ENCODE results near the gene SSNA1.
A peak's percentile ranks its signal among the peaks of the same experiment; 100 is the strongest.

SSNA1 gene

GRCh38 chr9:137200311-137201204, 12.1 kb downstream of the SSNA1 start, which contains the start of gene TPRN:
TPRN (minus strand) TSS chr9:137200741; CDS start chr9:137200711, 30 bp downstream.
- H3K9ac ChIP-seq (ENCODE audit: low read length): peak within 1 kb of the TSS; percentile 76
- peak within 1 kb of the TSS; percentile 86 for H3K4me3 ChIP-seq (ENCODE audit: low read length)
- H3K4me1 ChIP-seq (ENCODE audit: low read length): peaks cover 26% of the 10 kb centered on the region
- TF ChIP-seq CTCF (IDR thresholded peaks at IDR 0.05; ENCODE audit: low read depth, low read length) (no peak), EZH2phosphoT487 (IDR thresholded peaks at IDR 0.05; ENCODE audit: low read depth) (no peak)
- peaks cover 41% of the 10 kb centered on the region for H3K79me2 ChIP-seq (ENCODE audit: low read length)
- peak within 1 kb of the TSS; percentile 60 for H3K27ac ChIP-seq (ENCODE audit: low read length)
- peak within 1 kb of the TSS; percentile 91 for H3K4me2 ChIP-seq (ENCODE audit: low read length)
- no peaks in the 10 kb centered on the region for H3K27me3 ChIP-seq (ENCODE audit: low read depth, low read length)
- no peak within 1 kb of the TSS for H2AFZ ChIP-seq (ENCODE audit: low read depth, low read length)
- H3K36me3 ChIP-seq (replicated peaks; ENCODE audit: low read depth, low read length): no peaks in the 10 kb centered on the region
- no peaks in the 10 kb centered on the region; the same call in 1 of the 2 replicates for H4K20me1 ChIP-seq (ENCODE audit: insufficient read depth, low read length)
- H3K9me3 ChIP-seq (ENCODE audit: insufficient read depth, low read length): no peaks in the 10 kb centered on the region

- H3K79me2 ChIP-seq (ENCODE audit: low read length): peaks cover 49% of the 10 kb centered on the region
- H3K27me3 ChIP-seq (ENCODE audit: low read depth, low read length): no peaks in the 10 kb centered on the region
- H3K4me1 ChIP-seq (ENCODE audit: low read length): peaks cover 29% of the 10 kb centered on the region
- H3K4me2 ChIP-seq (ENCODE audit: low read length): peak overlapping the region; percentile 91
- H3K9ac ChIP-seq (ENCODE audit: low read length): peak overlapping the region; percentile 76
- no peak overlapping the region for H2AFZ ChIP-seq (ENCODE audit: low read depth, low read length)
- peak overlapping the region; percentile 60 for H3K27ac ChIP-seq (ENCODE audit: low read length)
- H3K36me3 ChIP-seq (replicated peaks; ENCODE audit: low read depth, low read length): no peaks in the 10 kb centered on the region
- H4K20me1 ChIP-seq (ENCODE audit: insufficient read depth, low read length): no peaks in the 10 kb centered on the region; the same call in 1 of the 2 replicates
- TF ChIP-seq CTCF (IDR thresholded peaks at IDR 0.05; ENCODE audit: low read depth, low read length) (no peak), EZH2phosphoT487 (IDR thresholded peaks at IDR 0.05; ENCODE audit: low read depth) (no peak)
- H3K9me3 ChIP-seq (ENCODE audit: insufficient read depth, low read length): no peaks in the 10 kb centered on the region
- H3K4me3 ChIP-seq (ENCODE audit: low read length): peak overlapping the region; percentile 84
Observed at GRCh38 chr9:137201205-137201868, 12.9 kb downstream of the SSNA1 start.

- H2AFZ ChIP-seq (ENCODE audit: low read depth, low read length): no peak overlapping the region
- no peak for TF ChIP-seq EZH2phosphoT487 (IDR thresholded peaks at IDR 0.05; ENCODE audit: low read depth)
- no peak for TF ChIP-seq CTCF (IDR thresholded peaks at IDR 0.05; ENCODE audit: low read depth, low read length)
- H3K36me3 ChIP-seq (replicated peaks; ENCODE audit: low read depth, low read length): no peaks in the 10 kb centered on the region
- H3K79me2 ChIP-seq (ENCODE audit: low read length): peaks cover 60% of the 10 kb centered on the region
- no peaks in the 10 kb centered on the region for H3K9me3 ChIP-seq (ENCODE audit: insufficient read depth, low read length)
- no peaks in the 10 kb centered on the region; the same call in 1 of the 2 replicates for H4K20me1 ChIP-seq (ENCODE audit: insufficient read depth, low read length)
- H3K27me3 ChIP-seq (ENCODE audit: low read depth, low read length): no peaks in the 10 kb centered on the region
- H3K9ac ChIP-seq (ENCODE audit: low read length): no peak overlapping the region
- no peak overlapping the region for H3K27ac ChIP-seq (ENCODE audit: low read length)
- no peak overlapping the region for H3K4me2 ChIP-seq (ENCODE audit: low read length)
- H3K4me3 ChIP-seq (ENCODE audit: low read length): no peak overlapping the region
- H3K4me1 ChIP-seq (ENCODE audit: low read length): peaks cover 33% of the 10 kb centered on the region
Observed at GRCh38 chr9:137202966-137203365, 14.5 kb downstream of the SSNA1 start.

- H3K36me3 ChIP-seq (replicated peaks; ENCODE audit: low read depth, low read length): no peaks in the 10 kb centered on the region
- no peak for TF ChIP-seq EZH2phosphoT487 (IDR thresholded peaks at IDR 0.05; ENCODE audit: low read depth)
- no peak for TF ChIP-seq CTCF (IDR thresholded peaks at IDR 0.05; ENCODE audit: low read depth, low read length)
- no peaks in the 10 kb centered on the region; the same call in 1 of the 2 replicates for H4K20me1 ChIP-seq (ENCODE audit: insufficient read depth, low read length)
- peak overlapping the region; percentile 83 for H3K9ac ChIP-seq (ENCODE audit: low read length)
- H3K4me1 ChIP-seq (ENCODE audit: low read length): peaks cover 29% of the 10 kb centered on the region
- H2AFZ ChIP-seq (ENCODE audit: low read depth, low read length): no peak overlapping the region
- H3K4me2 ChIP-seq (ENCODE audit: low read length): peak overlapping the region; percentile 95
- no peaks in the 10 kb centered on the region for H3K27me3 ChIP-seq (ENCODE audit: low read depth, low read length)
- peak overlapping the region; percentile 93 for H3K4me3 ChIP-seq (ENCODE audit: low read length)
- no peaks in the 10 kb centered on the region for H3K9me3 ChIP-seq (ENCODE audit: insufficient read depth, low read length)
- peaks cover 60% of the 10 kb centered on the region for H3K79me2 ChIP-seq (ENCODE audit: low read length)
- 0 out of 2 replicates have a peak overlapping the region, but pooled peaks have one; percentile 30 for H3K27ac ChIP-seq (ENCODE audit: low read length)
Observed at GRCh38 chr9:137204731-137205125, 16.3 kb downstream of the SSNA1 start.
